Measurements from ENCODE around the gene NSF.

The NSF gene

GRCh38 chr17:46777943-46778915 is 187.8 kb downstream of the NSF start:
- no peak overlapping the region for H3K27ac ChIP-seq
- TF ChIP-seq, protein P1, sequence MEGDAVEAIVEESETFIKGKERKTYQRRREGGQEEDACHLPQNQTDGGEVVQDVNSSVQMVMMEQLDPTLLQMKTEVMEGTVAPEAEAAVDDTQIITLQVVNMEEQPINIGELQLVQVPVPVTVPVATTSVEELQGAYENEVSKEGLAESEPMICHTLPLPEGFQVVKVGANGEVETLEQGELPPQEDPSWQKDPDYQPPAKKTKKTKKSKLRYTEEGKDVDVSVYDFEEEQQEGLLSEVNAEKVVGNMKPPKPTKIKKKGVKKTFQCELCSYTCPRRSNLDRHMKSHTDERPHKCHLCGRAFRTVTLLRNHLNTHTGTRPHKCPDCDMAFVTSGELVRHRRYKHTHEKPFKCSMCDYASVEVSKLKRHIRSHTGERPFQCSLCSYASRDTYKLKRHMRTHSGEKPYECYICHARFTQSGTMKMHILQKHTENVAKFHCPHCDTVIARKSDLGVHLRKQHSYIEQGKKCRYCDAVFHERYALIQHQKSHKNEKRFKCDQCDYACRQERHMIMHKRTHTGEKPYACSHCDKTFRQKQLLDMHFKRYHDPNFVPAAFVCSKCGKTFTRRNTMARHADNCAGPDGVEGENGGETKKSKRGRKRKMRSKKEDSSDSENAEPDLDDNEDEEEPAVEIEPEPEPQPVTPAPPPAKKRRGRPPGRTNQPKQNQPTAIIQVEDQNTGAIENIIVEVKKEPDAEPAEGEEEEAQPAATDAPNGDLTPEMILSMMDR (IDR thresholded peaks at IDR 0.05): no peak
- H3K4me3 ChIP-seq: no peak overlapping the region
- DNase-seq (ENCODE audit: low spot score): no peak

DNA sequence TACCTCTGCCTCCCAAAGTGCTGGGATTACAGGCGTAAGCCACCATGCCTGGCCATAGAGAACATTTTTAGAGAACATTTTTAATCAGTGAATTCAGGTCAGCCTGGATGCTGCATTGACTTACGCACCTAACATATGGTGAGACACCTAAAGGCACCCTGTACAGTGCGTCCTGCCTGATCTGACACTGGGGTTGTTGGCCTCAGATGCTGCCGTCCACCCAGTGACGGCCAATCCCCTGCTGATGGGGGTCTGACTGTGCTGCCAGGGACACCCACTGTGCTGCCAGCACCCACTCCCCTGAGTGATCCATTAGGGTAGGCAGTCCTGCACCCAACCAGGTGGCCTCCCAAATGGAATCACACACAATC is 189.5 kb downstream of the NSF start:
- no peak for DNase-seq (ENCODE audit: low spot score)
- TF ChIP-seq, protein P1 (IDR thresholded peaks at IDR 0.05): no peak
- Histone ChIP-seq H3K4me3 (no peak overlapping the region), H3K27ac (no peak overlapping the region)

DNA sequence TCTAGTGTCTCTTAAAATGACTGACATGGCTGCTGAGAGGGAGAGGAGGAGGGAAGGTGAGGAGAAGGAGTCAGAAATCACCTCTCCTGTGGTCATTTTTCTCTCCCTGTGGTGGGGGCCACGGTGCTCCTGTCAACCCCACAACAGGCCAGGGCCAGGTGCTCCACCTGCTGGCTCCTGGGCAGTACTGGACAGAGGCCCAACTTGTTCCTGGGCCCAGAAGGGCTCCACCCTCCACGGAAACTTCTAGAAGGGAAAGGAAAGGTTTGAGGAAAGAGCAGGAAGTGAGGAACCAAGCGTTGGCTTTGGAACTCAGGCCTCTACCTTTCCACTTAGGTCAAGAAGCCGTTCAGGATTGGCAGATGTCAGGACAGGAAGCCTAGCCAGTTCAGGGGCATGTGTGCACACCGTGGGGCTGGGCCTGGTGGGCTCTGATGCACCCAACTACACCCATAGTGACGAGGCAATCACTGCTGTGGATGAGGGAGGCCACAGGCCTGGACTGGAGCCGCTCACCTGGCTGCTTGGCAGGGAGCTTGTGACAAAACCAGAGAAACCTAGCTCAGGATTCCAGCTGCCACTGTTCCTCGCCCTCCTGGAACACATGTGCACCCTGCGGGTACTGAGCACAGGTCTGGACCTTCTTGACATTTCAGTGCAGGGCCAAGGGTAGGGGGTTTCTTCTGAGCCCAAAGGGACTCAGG is 191.9 kb downstream of the NSF start:
- TF ChIP-seq, protein P1 (IDR thresholded peaks at IDR 0.05): no peak
- H3K27ac ChIP-seq: no peak overlapping the region
- DNase-seq (ENCODE audit: low spot score): no peak
- no peak overlapping the region for H3K4me3 ChIP-seq

DNA sequence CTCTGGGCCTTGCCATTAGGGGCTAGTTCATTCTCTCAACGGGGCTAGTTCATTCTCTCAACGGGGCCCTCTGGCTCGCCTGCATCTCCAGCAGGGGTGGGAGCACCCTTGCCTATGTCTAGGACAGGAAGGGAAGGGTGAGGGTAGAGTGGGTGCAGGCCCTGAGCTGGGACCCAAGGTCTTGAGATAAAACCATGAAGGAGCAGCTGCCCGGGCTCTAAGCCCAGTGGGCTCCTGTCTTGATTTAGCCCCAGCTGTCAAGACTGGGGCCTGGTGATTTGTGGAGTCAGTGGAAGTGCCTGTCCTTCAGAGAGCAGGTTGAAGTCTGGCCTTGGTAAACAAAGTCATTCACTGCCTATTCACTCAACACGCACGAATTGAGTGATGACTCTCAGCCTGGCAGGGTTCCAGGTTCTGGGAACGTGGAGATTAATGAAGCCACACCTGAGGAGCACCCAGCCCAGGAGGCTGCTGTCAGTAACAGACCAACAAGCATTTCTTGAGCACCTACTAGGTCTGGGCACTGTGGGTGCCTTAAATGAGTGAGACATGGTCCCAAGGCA is 192.6 kb downstream of the NSF start:
- Histone ChIP-seq H3K27ac (no peak overlapping the region), H3K4me3 (no peak overlapping the region)
- DNase-seq (ENCODE audit: low spot score): no peak
- TF ChIP-seq, protein P1 (IDR thresholded peaks at IDR 0.05): no peak

- no peak for DNase-seq (ENCODE audit: low spot score)
- H3K27ac ChIP-seq: no peak overlapping the region
- H3K4me3 ChIP-seq: no peak overlapping the region
- TF ChIP-seq, protein P1 (IDR thresholded peaks at IDR 0.05): no peak
These were observed 195.2 kb downstream of the NSF start for GRCh38 chr17:46785696-46786095.

GRCh38 chr17:46787478-46787877 is 197.0 kb downstream of the NSF start:
- no peak overlapping the region for H3K4me3 ChIP-seq
- TF ChIP-seq, protein P1 (IDR thresholded peaks at IDR 0.05): no peak
- no peak overlapping the region for H3K27ac ChIP-seq
- DNase-seq (ENCODE audit: low spot score): no peak
